T-helper 1 cell treated with Interleukin-12 subunit alpha and Interleukin-12 subunit beta and Interleukin-4 antibody, amounts not matched to agents 30 μg/mL and 1 μg/mL, for 36 hours (primary cell): ENCODE results near the gene MYL12A.
"Not testable (repeated sequence)": the region's sequence is repeated elsewhere in the genome, so short reads cannot be mapped to it uniquely, and the experiment has no call there.

ENCODE experiments used
- H3K27ac Mint-ChIP-seq: one replicate; pipeline ENCODE4 v1.8.0; 2021; ENCODE audit warnings: mild to moderate bottlenecking, mixed read lengths
- H3K27me3 Mint-ChIP-seq: one replicate; pipeline ENCODE4 v1.8.0; 2021; ENCODE audit warnings: low read depth, mixed read lengths
- H3K36me3 Mint-ChIP-seq: one replicate; pipeline ENCODE4 v1.8.0; 2021; ENCODE audit warnings: low read depth, mixed read lengths
- H3K4me1 Mint-ChIP-seq: one replicate; pipeline ENCODE4 v1.8.0; 2021; ENCODE audit warnings: low read depth, mixed read lengths
- H3K4me3 Mint-ChIP-seq: one replicate; pipeline ENCODE4 v1.8.0; 2021; ENCODE audit warnings: mild to moderate bottlenecking, moderate library complexity, mixed read lengths
- H3K9me3 Mint-ChIP-seq: one replicate; pipeline ENCODE4 v1.8.0; 2021; ENCODE audit warnings: mixed read lengths

MYL12A gene

GRCh38 chr18:3277643-3278213, 30.1 kb downstream of the MYL12A start:
- not testable (repeated sequence) for H3K4me3 Mint-ChIP-seq, H3K27ac Mint-ChIP-seq, H3K27me3 Mint-ChIP-seq, H3K9me3 Mint-ChIP-seq
- H3K36me3 Mint-ChIP-seq = peaks cover 36% of the 10 kb centered on the region
- peaks cover 11% of the 10 kb centered on the region for H3K4me1 Mint-ChIP-seq

GRCh38 chr18:3279201-3280185, 31.9 kb downstream of the MYL12A start:
- H3K27me3 Mint-ChIP-seq = no peaks in the 10 kb centered on the region
- no peak overlapping the region for H3K27ac Mint-ChIP-seq
- H3K4me3 Mint-ChIP-seq = no peak overlapping the region
- H3K9me3 Mint-ChIP-seq = no peaks in the 10 kb centered on the region
- H3K4me1 Mint-ChIP-seq = peaks cover 6% of the 10 kb centered on the region
- H3K36me3 Mint-ChIP-seq = peaks cover 26% of the 10 kb centered on the region

- Mint-ChIP-seq H3K4me3 (no peak overlapping the region), H3K9me3 (no peaks in the 10 kb centered on the region), H3K4me1 (peaks cover 4% of the 10 kb centered on the region), H3K27ac (no peak overlapping the region), H3K27me3 (no peaks in the 10 kb centered on the region), H3K36me3 (peaks cover 15% of the 10 kb centered on the region)
These were observed 34.1 kb downstream of the MYL12A start for GRCh38 chr18:3281456-3282400.

- Mint-ChIP-seq H3K36me3 (peaks cover 5% of the 10 kb centered on the region), H3K9me3 (no peaks in the 10 kb centered on the region), H3K27me3 (no peaks in the 10 kb centered on the region), H3K27ac (no peak overlapping the region), H3K4me1 (no peaks in the 10 kb centered on the region), H3K4me3 (no peak overlapping the region)
These were observed 35.8 kb downstream of the MYL12A start for GRCh38 chr18:3283253-3283863.

- peaks cover 1% of the 10 kb centered on the region for H3K36me3 Mint-ChIP-seq
- H3K4me3 Mint-ChIP-seq = no peak overlapping the region
- no peaks in the 10 kb centered on the region for H3K9me3 Mint-ChIP-seq
- no peaks in the 10 kb centered on the region for H3K4me1 Mint-ChIP-seq
- H3K27ac Mint-ChIP-seq = no peak overlapping the region
- no peaks in the 10 kb centered on the region for H3K27me3 Mint-ChIP-seq
These were observed 36.3 kb downstream of the MYL12A start for GRCh38 chr18:3283908-3284307.

GRCh38 chr18:3284501-3284900, 36.9 kb downstream of the MYL12A start:
- no peaks in the 10 kb centered on the region for H3K4me1 Mint-ChIP-seq
- no peak overlapping the region for H3K4me3 Mint-ChIP-seq
- H3K9me3 Mint-ChIP-seq = no peaks in the 10 kb centered on the region
- peaks cover 4% of the 10 kb centered on the region for H3K27me3 Mint-ChIP-seq
- no peak overlapping the region for H3K27ac Mint-ChIP-seq
- H3K36me3 Mint-ChIP-seq = no peaks in the 10 kb centered on the region

GRCh38 chr18:3286159-3286558, 38.6 kb downstream of the MYL12A start:
- Mint-ChIP-seq H3K4me3 (no peak overlapping the region), H3K4me1 (no peaks in the 10 kb centered on the region), H3K9me3 (peaks cover 4% of the 10 kb centered on the region), H3K27me3 (peaks cover 9% of the 10 kb centered on the region), H3K27ac (no peak overlapping the region), H3K36me3 (no peaks in the 10 kb centered on the region)

GRCh38 chr18:3293196-3293951, 45.8 kb downstream of the MYL12A start:
- Mint-ChIP-seq H3K27me3 (peaks cover 25% of the 10 kb centered on the region), H3K36me3 (no peaks in the 10 kb centered on the region), H3K4me1 (peaks cover 3% of the 10 kb centered on the region), H3K9me3 (peaks cover 8% of the 10 kb centered on the region), H3K27ac (no peak overlapping the region), H3K4me3 (no peak overlapping the region)

GRCh38 chr18:3294435-3295080, 47.0 kb downstream of the MYL12A start:
- H3K4me3 Mint-ChIP-seq = no peak overlapping the region
- no peaks in the 10 kb centered on the region for H3K36me3 Mint-ChIP-seq
- no peak overlapping the region for H3K27ac Mint-ChIP-seq
- H3K9me3 Mint-ChIP-seq = peaks cover 8% of the 10 kb centered on the region
- peaks cover 31% of the 10 kb centered on the region for H3K27me3 Mint-ChIP-seq
- H3K4me1 Mint-ChIP-seq = peaks cover 3% of the 10 kb centered on the region

GRCh38 chr18:3297025-3297984, 49.7 kb downstream of the MYL12A start:
- Mint-ChIP-seq H3K36me3 (no peaks in the 10 kb centered on the region), H3K27ac (peak overlapping the region; percentile 78), H3K27me3 (peaks cover 43% of the 10 kb centered on the region), H3K4me3 (peak overlapping the region; percentile 94), H3K9me3 (no peaks in the 10 kb centered on the region), H3K4me1 (peaks cover 3% of the 10 kb centered on the region)

- H3K27ac Mint-ChIP-seq = peak overlapping the region; percentile 80
- no peak overlapping the region for H3K4me3 Mint-ChIP-seq
- peaks cover 13% of the 10 kb centered on the region for H3K4me1 Mint-ChIP-seq
- no peaks in the 10 kb centered on the region for H3K9me3 Mint-ChIP-seq
- no peaks in the 10 kb centered on the region for H3K36me3 Mint-ChIP-seq
- peaks cover 23% of the 10 kb centered on the region for H3K27me3 Mint-ChIP-seq
These were observed 57.2 kb downstream of the MYL12A start for GRCh38 chr18:3304832-3305231.

- H3K9me3 Mint-ChIP-seq = no peaks in the 10 kb centered on the region
- H3K27ac Mint-ChIP-seq = peak overlapping the region; percentile 80
- H3K4me1 Mint-ChIP-seq = peaks cover 13% of the 10 kb centered on the region
- H3K27me3 Mint-ChIP-seq = peaks cover 17% of the 10 kb centered on the region
- H3K4me3 Mint-ChIP-seq = no peak overlapping the region
- no peaks in the 10 kb centered on the region for H3K36me3 Mint-ChIP-seq
These were observed 57.8 kb downstream of the MYL12A start for GRCh38 chr18:3305354-3305762.
